NCI-H2171 (cell line): ENCODE data around the gene DDX18.
"Not testable (repeated sequence)": the region's sequence is repeated elsewhere in the genome, so short reads cannot be mapped to it uniquely, and the experiment has no call there.

ENCODE experiments used
- DNase-seq: peaks from one replicate; lab custom pipeline; 2025; lab: John Stamatoyannopoulos, UW

Gene DDX18

DNA sequence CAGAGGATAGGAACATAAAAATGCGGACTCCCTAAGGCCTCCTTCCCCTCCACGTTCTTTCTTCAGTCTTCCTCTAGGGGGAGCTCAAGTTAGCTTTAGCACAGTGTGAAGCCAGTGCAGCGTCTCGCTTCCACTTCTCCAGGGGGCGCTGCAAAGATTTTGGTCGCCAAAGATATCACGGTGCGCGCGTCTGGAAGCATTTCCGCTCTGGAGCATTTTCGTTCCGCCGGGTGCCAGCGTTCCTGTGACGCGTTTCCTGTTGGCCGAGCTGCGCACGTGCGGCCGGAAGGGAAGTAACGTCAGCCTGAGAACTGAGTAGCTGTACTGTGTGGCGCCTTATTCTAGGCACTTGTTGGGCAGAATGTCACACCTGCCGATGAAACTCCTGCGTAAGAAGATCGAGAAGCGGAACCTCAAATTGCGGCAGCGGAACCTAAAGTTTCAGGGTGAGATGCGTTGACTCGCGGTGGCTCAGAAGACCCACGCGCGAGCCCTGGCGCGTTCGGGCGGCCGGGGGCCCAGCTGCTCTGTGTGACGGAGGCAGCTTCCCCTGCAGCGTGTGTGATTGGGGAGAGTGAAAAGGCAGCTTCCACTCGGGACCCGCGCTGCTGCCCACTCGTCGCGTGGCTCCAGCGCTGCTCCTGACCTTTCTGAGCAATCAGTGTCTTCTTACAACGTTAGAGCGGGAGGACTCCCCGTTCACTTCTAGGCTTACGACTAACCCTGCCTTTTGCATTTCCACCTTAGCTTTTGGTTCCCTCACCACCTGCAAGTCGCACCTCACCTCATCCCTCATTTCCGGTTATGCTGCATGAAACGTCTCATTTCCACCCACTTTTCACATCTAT, at the start of gene DDX18:
Gene DDX18, plus strand, starts transcription at position 275 of the 848 bp plus-strand sequence. Its CDS starts 87 bp downstream, at position 362.
- DNase-seq, result peak; percentile 99

DNA sequence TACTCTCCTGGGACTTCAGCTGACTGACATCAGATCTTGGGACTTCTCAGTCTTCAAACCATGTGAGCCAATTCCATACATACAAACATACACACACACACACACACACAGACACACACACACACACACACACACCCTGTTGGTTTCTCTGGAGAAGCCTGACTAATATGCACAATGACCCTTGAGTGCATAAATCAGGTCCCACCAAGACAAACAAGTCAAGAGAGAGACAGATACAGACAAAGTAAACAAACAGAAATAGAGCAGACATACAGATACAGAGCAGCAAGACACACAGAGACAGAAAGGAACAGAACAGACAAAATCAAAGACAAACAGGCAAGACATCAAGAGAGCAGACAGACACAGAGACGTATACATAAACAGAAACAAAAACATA, 43.8 kb upstream of the DDX18 start:
- DNase-seq, result no peak

DNA sequence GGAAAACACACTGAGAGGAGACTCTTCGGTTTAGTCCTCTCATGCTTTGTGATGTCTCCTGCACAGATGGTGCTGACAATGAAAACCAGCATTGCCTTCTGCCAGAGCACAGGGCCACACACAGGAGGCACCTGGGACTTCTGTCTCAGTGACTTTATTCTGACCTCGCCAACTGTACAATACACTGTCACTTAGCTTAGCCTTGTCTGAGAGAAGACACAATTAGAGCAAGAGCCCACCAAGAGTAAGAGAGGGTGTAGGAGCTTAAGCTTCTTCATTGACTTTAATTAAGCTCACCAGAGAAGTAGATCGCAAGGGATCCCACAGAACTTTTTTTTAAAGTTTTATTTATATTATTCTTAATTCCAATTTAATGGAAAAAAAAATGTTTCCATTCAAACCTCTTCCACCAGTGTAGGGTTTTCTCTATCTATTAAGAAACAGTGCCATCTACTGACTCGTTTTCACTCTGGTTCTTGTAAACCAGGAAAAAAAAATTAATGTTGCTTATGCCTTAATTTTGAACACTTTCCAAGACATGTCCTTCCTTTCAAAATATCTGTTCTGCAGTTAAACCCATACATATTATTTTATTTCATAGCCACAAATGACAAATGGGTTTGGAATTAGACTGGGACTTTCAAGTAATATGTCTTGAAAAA, 42.4 kb upstream of the DDX18 start:
- peak; percentile 7 for DNase-seq

DNA sequence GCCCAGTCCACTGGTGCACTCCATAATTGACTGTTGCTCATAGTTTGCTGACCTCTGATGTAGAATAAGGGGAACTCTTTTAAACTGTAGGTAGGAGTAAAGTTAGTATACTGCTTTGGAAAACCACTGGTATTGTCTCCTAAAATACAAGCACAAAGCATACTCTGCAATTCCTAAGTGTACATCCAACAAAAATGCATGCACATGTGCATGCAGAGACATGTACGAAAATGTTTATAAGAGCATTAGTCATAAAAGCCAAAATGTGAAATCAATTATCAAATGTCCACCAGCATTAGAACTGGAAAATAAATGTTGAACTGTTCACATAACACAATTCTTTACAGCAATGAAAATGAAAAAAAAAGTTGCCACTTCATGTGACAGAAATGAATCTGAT, 39.8 kb upstream of the DDX18 start:
- no peak for DNase-seq

DNA sequence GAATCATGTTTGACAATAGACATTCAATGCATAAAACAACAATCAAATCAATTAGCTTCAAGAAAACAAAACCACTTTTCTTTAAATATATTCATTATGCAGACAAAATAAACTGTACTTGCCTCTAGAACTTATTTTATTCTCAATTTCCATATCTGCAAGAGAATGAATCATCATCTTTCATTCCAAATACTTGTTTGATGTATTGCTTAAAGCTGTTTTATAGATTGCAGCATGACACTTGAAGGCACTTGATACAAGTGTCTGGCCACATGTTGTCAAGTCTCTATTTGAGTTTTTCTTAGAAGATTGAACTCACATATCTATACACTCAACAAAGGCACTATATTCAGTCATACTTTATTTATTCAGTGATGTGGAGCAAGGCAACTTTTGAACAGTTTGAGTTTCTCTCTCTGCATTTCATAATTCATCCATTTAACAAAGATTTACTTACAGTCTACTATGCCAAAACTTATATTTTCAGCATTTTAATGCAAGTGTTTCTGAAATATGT, 38.7 kb upstream of the DDX18 start:
- DNase-seq, result no peak

DNA sequence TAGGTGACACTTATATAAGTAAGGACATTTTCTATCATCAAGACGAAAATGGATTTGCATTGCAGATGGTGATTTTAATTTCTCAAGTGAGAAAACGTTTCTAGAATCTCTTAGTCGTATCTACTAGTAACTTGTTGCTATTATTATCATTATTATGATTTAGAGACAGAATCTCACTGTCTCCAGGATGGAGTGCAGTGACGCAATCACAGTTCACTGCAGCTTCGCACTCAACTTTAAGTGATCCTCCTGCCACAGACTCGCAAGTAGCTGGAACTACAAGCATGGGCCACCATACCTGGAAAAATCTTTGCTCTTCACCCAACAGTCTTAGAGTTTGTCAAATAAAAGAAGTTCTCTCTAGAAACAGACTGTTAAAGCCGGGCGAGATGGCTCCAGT, 37.6 kb upstream of the DDX18 start:
- no peak for DNase-seq

DNA sequence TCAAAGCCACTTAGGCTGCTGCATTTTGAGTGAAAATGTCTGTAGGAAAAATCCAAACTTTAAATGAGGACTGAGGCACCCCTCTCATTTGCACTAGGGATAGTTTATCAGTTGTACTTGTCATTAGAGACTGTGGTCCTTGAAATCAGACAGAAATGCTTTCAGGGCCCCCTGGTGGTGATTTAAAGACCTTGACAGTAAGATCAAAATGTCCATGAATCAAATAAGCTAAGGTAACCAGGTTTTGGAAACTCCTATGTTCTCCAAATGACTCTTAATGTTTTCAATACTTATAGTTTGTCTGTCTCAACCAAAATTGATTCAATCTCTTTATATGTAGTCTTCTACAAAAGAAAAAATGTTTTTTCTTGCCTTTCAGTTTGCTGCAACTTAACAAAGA, 28.8 kb upstream of the DDX18 start:
- peak; percentile 48 for DNase-seq

DNA sequence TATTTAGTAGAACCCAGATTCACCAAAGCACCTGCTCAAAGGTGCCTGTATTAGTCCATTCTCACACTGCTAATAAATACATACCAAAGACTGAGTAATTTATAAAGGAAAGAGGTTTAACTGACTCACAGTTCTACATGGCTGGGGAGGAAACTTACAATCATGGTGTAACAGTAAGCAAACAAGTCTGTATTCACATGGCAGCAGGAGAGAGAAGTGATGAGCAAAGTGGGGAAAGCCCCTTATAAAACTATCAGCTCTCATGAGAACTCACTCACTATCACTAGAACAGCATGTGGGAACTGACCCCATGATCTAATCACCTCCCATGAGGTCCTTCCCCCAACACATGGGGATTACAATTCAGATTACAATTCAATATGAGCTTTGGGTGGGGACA, 28.0 kb upstream of the DDX18 start:
- DNase-seq, result no peak

DNA sequence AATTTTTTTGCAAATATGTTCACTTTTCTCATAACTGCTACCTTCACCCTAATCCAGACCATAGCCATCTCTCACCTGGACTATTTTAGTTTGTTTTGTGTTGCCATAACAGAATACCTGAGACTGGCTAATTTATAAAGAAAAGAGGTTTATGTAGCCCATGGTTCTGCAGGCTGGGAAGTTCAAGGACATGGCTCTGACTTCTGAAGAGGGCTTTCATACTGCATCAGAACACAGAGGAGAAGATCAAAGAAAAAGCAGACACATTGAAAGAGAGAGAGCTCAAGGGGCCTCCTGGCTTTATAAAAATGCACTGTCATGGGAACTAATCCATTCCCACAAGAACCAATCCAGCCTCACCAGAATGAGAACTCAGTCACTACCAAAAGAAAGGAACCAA, 25.0 kb upstream of the DDX18 start:
- DNase-seq, result no peak

DNA sequence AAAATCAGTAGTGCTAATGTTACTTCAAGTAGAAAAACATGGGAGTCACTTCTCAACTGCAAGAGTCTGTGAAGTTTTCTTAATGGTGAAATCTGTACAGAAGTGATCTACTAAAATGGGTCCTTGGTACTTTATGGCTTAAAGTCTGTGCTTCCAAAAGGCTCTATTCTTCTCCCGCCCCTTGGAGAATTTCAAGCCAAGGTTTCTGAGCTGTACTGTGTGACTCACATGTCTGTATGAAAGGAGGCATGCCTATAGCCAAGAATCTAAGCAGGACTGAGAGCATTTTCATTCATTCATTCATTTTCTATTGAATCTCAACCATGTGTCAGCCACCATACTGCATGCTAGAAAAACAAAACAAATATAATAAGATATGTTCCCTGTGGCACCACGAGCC, 19.8 kb upstream of the DDX18 start:
- DNase-seq, result no peak

DNA sequence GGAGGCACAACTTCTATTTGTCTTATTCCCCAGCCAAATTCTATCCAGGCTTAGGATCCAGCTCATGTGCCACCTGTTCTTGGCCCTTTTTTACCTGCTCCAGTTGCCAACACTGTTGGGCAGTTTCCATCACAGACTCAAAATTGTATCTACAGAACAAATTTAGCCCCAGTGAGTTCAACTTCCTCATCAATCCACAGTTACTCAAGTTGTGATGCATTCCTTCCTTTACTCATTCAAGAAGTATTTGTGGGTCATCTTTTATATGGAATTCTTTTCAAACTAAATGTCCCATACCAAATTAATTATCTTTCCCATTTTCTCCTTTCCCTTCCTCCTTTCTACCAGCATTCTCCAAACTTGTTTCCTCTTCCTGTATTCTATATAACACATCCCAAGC, 12.7 kb upstream of the DDX18 start:
- no peak for DNase-seq

DNA sequence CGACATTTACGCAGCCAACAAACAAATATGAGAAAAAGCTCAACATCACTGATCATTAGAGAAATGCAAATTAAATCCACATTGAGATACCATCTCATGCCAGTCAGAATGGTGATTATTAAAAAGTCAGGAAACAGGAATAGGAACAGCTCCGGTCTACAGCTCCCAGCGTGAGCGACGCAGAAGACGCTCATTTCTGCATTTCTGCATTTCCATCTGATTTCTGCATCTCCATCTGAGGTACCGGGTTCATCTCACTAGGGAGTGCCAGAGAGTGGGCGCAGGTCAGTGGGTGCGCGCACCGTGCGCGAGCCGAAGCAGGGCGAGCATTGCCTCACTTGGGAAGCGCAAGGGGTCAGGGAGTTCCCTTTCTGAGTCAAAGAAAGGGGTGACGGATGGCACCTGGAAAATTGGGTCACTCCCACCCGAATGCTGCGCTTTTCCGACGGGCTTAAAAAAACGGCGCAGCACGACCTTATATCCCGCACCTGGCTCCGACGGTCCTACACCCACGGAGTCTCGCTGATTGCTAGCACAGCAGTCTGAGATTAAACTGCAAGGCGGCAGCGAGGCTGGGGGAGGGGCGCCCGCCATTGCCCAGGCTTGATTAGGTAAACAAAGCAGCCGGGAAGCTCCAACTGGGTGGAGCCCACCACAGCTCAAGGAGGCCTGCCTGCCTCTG, 10.7 kb upstream of the DDX18 start:
- not testable (repeated sequence) for DNase-seq

DNA sequence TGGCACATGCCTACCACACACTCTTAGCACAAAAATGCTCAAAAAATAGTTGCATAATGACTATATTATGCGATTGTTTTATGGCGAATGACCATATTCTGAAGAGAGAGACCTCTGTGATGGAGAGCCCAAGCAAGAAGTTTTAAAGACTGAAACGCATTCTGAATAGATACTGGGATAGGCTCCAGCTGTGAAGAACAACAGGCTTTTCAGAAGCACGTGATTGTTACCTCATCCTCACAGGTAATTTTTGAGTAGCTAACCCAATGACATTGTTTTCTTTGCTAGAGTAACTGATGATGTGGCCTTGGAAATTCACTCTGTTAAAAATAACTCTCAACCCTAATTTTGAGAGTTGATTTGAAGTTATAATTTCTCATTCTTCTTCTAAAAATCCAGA, 2.0 kb upstream of the DDX18 start:
- no peak for DNase-seq

DNA sequence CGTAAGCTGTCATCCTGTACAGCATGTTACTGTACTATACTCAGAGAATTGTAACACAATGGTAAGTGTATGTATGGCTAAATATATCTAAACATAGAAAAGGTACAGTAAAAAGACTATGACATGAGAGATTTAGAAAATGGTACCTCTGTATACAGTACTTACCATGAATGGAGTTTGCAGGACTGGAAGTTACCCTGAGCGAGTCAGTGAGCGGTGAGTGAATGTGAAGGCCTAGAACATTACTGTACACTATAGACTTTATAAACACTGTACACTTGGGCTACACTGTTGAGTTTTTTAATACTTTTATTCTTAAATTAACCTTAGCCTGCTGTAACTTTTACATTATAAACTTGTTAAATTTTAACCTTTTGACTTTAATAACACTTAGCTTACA, 1.5 kb downstream of the DDX18 start:
- DNase-seq, result no peak

DNA sequence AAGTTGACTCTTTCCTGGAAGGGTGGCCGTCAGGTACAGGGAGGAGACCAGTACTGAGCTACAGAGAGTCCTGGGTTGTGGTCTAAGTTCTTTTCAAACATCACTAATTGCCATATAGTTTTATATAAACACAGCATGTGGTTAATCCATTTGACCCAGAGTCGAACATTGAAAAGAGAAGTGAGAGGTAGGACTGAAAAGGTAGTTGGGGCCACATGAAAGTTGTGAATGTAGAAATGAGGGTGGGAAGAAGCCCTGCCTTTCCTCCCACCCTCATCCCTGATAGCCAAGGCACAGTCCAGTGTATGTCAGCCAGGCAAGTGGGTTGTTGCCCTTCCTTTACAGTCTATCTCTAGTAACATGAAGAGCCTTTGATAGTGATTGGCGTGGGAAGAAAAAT, 4.4 kb downstream of the DDX18 start:
- no peak for DNase-seq

DNA sequence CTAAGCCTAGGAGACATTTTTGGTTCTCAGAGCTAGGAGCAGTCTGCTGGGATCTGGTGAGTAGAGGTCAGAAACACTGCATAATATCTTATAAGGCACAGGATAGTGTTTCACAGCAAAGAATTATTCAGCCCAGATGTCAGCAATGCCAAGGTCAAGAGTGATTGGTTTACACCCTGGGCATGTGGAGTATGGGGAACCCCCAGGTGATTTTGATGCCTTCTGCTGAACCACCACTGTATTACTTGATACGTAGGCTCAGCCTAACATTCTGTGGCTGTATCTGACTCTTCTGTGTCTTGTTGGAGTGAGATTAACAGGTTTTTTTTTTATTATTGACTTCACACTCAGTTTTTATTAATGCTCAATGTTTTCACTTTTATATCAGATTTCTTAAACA, 6.0 kb downstream of the DDX18 start:
- no peak for DNase-seq

DNA sequence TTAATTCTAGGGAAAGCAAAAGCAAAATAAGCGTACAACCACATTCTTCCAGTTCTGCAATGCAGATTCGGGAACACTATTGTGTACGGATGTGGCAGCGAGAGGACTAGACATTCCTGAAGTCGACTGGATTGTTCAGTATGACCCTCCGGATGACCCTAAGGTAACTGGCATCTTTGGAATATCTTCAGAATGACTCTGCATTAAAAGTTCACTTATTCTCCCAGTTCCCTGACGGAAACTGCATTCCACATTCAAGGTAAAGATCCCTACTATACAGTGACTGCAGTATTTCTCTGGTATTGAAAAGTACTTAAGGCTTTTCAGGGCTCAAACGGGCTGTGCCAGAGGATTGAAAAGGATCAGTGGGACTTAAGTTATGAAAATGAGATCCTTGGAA, 10.9 kb downstream of the DDX18 start:
- DNase-seq, result no peak

DNA sequence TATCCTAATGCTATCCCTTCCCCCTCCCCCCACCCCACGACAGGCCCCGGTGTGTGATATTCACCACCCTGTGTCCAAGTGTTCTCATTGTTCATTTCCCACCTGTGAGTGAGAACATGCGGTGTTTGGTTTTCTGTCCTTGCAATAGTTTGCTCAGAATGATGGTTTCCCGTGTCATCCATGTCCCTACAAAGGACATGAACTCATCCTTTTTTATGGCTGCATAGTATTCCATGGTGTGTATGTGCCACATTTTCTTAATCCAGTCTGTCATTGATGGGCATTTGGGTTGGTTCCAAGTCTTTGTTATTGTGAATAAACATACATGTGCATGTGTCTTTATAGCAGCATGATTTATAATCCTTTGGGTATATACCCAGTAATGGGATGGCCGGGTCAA, 13.0 kb downstream of the DDX18 start:
- not testable (repeated sequence) for DNase-seq

DNA sequence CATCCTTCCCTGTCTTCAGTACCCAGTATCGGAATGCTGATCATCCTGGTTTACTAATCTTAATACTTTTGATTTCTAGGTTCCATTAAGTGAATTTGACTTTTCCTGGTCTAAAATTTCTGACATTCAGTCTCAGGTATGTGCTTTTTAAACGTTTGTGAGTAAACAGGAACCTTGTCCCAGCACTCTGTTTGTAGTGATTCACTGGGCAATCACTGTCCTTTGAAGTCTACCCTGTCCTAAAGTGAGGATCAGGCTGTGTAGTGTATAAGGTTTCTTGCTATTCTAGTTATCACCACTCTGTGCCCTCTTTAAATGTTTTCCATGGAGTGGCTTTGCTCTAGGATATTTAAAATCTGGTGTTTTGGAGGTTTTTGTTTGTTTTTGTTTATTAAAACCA, 14.4 kb downstream of the DDX18 start:
- no peak for DNase-seq

DNA sequence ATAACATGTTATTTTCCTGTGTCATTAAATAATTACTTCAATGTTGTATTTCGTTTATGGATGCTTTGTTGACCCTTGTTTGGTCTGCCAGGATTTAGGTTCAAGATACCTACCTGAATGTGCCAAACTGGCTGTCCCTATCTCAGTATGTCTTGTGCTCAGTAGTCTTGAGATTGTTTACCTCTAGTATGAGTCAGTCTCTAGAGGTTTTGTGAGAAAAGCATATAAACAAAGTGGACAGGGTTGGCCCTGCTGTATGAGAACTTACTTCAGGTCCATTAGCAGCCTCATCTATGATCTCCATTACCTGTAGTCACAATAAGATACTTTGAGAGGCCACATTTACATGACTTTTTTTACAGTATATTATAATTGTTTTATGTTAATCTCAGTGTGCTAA, 17.8 kb downstream of the DDX18 start:
- no peak for DNase-seq

DNA sequence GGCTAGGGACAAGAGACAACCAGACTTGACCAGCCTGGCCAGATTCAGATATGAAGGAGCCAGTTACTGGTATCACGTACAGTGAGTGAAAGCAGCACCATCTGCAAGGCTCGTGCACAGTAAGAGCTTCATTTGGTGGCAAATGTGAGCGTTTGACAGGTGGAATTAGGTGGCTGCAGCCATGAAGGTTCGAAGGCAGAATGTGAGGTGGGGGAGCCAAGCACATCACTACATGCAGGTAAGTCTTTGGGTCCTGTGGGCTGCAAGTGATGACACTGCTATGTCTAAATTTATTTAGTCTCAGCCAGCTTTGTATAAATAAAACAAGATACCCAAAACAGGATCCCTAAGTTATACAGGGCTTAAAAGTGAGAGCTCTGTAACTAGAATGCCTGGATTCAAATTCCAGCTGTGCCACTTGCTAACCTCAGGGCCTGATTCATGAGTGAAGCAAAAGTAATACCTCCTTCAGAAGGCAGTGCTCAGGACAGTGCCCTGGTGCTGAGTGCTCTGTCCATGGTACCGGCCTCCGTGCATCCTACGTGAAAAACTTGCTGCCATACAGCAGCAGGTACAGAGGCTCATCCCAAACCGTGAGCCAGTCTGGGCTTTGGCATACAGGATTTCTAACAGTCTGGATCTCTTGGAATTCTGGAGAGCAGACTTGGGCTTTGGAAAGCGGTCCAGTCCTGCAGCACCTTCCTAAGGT, 18.6 kb downstream of the DDX18 start:
- no peak for DNase-seq

DNA sequence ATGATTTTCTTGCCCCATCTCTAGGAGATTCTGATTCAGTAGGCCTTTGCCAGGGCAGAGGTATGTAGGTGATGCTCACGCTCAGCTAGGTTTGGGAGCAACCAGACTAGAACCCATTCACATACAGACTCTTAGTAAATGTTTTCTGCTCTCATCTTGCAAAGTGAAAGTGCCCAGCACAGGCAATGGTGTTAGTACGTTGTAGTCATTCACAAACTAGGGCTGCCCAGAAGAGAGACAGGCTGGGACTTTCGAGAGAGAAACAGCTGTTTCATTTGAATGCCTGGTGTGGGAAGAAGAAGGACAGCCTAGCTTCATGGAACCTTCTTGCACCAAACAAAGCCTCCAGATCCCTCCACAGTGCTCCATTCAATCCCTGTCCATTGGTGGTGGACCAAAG, 19.4 kb downstream of the DDX18 start:
- DNase-seq, result no peak
